Lung (tissue), 12 donors: ENCODE data around the gene ZCCHC24. TPM values are rescaled to one million over a fixed set of nuclear protein-coding genes. Genes with fewer than 3 reads are reported as not detected.
A peak's percentile ranks its signal among the peaks of the same experiment; 100 is the strongest.

ENCODE experiments used
- ATAC-seq: fragments of 200-7000 bp; cut with Tn5 transposase; one replicate; pipeline ENCODE4 v1.9.1; 2020; ENCODE audit warnings: moderate number of reproducible peaks; ENCODE audit not compliant: insufficient read depth, low FRiP score
- DNase-seq, 3 donors: peaks; one replicate each; pipeline ENCODE4 v3.0.0-alpha.2; 2013 to 2017
- H3K27ac ChIP-seq, 2 donors: one replicate each; pipeline ENCODE4 v1.5.1; 2013; ENCODE audit warnings: mild to moderate bottlenecking in 2 of 2, moderate library complexity in 2 of 2, control low read depth in 1 of 2, inconsistent platforms in 1 of 2, low read depth in 1 of 2, low read length in 1 of 2
- H3K27me3 ChIP-seq, 3 donors: one replicate each; pipeline ENCODE4 v1.5.1; 2013; ENCODE audit warnings: low read length in 2 of 3; ENCODE audit not compliant: control insufficient read depth in 3 of 3, insufficient read depth in 3 of 3
- H3K36me3 ChIP-seq, 4 donors: one replicate each; pipeline ENCODE4 v1.5.1; 2013; ENCODE audit warnings: low read length in 4 of 4, mild to moderate bottlenecking in 1 of 4, moderate library complexity in 1 of 4; ENCODE audit not compliant: control insufficient read depth in 4 of 4, insufficient read depth in 4 of 4
- H3K4me1 ChIP-seq, 5 donors: one replicate each; pipeline ENCODE4 v1.5.1; 2013; ENCODE audit warnings: low read length in 5 of 5, mild to moderate bottlenecking in 2 of 5, moderate library complexity in 1 of 5; ENCODE audit not compliant: control insufficient read depth in 5 of 5, insufficient read depth in 5 of 5
- H3K4me3 ChIP-seq: one replicate; pipeline ENCODE4 v1.5.1; 2013; ENCODE audit warnings: mild to moderate bottlenecking, control low read depth, moderate library complexity
- H3K9ac ChIP-seq, 2 donors: one replicate each; pipeline ENCODE4 v1.5.1; 2013; ENCODE audit warnings: low read length in 2 of 2, control low read depth in 1 of 2; ENCODE audit not compliant: insufficient read depth in 1 of 2
- H3K9me3 ChIP-seq, 4 donors: one replicate each; pipeline ENCODE4 v1.5.1; 2013; ENCODE audit warnings: low read length in 3 of 4, mild to moderate bottlenecking in 1 of 4, moderate library complexity in 1 of 4; ENCODE audit not compliant: control insufficient read depth in 4 of 4, insufficient read depth in 3 of 4
- WGBS, 2 donors: extraction: QIAGEN DNeasy Blood & Tissue Kit; methylation state at CpG; one replicate each; pipeline ENCODE4 v1.1.7; 2013; 5-methylcytosine and 5-hydroxymethylcytosine counted together
- polyA plus RNA-seq, 2 donors: library from polyadenylated mRNA; stranded (reverse); fragments of 200-250 nt; gene quantifications; one replicate each; pipeline ENCODE4 v1.2.1, GENCODE V29; 2013
- total RNA-seq, 2 donors: library from RNA; depleted of rRNA in 1 of 2; stranded (reverse); fragments of >200 nt in 1 of 2; gene quantifications; one replicate each; pipeline ENCODE4 v1.2.1, GENCODE V29; 2014 to 2021
- TF ChIP-seq, protein P1 (sequence below): IDR thresholded peaks from 2 replicates; pipeline ENCODE4 v1.5.1; 2012; ENCODE audit warnings: mild to moderate bottlenecking; ENCODE audit errors: control extremely low read depth, extremely low read depth
- donor health status: control.
- donor health status: control.
- donor health status: Bipolar disorder and iron deficiency.
- donor health status: healthy.
- donor health status: DM: yes; HTN: yes; CAD: no.

Gene ZCCHC24
- total and polyA plus RNA-seq, 4 donors, result 10.4 to 33.5 (median 13.5) TPM

DNA sequence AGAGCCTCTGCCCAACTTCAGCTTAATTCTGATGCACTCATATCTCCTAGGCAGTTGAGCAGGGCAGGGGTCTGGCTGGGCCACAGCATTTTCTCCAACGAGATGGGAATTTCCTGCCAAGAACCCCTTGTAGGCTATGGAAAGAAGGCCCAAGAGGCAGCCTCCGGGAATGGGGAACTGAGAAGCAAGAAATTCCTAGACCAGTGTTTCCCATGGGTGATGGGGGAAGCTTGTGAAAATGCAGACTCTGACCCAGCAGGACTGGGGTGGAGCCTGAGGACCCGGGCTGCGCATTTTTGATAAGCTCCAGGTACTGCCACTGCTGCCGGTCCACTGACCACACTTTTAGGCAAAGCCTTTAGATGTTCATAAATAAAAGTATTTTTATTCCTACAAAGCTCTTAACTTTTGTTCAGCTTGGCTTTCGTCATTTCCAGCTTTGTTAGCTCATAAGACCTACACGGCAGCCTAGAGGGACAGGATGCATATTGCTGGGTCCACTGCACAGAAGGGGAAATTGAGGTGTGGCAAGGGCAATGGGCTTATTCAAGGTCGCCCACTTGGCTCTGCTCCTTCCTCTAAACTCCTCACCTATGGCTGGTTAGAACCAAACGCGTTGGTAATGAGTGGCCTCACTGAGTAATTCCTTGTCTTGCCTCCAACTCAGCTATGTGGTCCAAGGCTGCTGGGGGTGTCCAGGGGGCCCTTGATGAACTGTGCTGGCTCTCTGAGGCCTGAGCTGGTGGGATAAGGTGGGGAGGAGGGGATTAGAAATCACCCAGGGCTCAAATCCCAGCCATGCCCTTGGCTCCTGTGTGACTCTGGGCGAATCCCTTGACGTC is 29.5 kb downstream of the ZCCHC24 start:
- 73 to 82% methylated on average over 12 of the region's 12 CpGs for WGBS, 2 donors
- Histone ChIP-seq H3K9me3 (no peaks in the 10 kb centered on the region), H3K27ac (no peak overlapping the region), H3K36me3 (peaks cover 0 to 23% (median 14%) of the 10 kb centered on the region in 4 donors), H3K4me3 (no peak overlapping the region), H3K27me3 (no peaks in the 10 kb centered on the region), H3K4me1 (peaks cover 2 to 36% (median 9%) of the 10 kb centered on the region in 5 donors), H3K9ac (no peak overlapping the region)
- ATAC-seq, result no peak
- TF ChIP-seq, protein P1, sequence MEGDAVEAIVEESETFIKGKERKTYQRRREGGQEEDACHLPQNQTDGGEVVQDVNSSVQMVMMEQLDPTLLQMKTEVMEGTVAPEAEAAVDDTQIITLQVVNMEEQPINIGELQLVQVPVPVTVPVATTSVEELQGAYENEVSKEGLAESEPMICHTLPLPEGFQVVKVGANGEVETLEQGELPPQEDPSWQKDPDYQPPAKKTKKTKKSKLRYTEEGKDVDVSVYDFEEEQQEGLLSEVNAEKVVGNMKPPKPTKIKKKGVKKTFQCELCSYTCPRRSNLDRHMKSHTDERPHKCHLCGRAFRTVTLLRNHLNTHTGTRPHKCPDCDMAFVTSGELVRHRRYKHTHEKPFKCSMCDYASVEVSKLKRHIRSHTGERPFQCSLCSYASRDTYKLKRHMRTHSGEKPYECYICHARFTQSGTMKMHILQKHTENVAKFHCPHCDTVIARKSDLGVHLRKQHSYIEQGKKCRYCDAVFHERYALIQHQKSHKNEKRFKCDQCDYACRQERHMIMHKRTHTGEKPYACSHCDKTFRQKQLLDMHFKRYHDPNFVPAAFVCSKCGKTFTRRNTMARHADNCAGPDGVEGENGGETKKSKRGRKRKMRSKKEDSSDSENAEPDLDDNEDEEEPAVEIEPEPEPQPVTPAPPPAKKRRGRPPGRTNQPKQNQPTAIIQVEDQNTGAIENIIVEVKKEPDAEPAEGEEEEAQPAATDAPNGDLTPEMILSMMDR, result no peak
- DNase-seq, result peak in 1 of 3 donors; percentile 3

DNA sequence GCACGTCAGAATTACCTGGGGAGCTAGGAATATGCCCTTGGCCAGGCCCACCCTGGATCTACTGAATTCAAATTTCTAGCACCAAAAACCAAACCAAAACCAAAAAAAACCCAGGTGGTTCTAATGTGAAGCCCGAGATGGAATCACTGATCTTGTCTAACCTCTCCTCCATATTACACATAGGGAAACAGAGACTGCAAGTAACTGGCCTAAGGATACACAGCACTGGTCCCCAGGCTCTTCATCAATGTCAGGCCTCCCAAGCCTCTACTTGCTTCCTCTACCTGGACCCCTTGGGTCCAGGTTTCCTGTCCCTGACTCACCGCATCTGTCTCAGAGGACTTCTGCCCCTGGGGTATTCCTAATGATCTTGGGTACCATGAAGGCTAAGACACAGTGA is 30.7 kb downstream of the ZCCHC24 start:
- no peak overlapping the region for H3K9ac ChIP-seq
- H3K4me1 ChIP-seq, result peaks cover 2 to 37% (median 14%) of the 10 kb centered on the region in 5 donors
- H3K9me3 ChIP-seq, result no peaks in the 10 kb centered on the region
- H3K36me3 ChIP-seq, result peaks cover 0 to 23% (median 14%) of the 10 kb centered on the region in 4 donors
- ATAC-seq, result no peak
- no peak overlapping the region for H3K4me3 ChIP-seq
- WGBS, 2 donors, result 65 to 95% methylated on average over 3 of the region's 3 CpGs
- TF ChIP-seq, protein P1, result no peak
- DNase-seq, result peak in 1 of 3 donors; percentile 7
- H3K27me3 ChIP-seq, result no peaks in the 10 kb centered on the region
- H3K27ac ChIP-seq, result no peak overlapping the region

DNA sequence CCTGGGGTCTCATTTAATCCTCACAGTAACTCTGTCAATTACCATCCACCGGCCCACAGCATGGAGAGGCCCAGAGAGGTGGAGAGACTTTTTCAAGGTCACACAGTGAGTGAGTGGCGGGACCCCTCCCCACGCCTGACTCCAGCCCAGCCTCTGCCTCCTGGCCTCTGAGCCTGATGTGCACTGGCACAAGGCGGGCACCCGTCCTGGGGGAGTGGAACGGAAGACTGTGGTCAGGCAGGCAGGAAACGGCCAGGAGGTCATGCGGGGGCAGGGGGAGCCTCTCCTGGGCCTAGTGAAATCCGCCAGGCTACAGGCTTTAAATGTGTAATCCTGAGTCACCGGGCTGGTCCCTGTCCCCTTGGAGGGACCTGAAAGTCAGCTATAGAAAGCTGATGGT is 32.2 kb downstream of the ZCCHC24 start:
- peaks cover 6 to 39% (median 20%) of the 10 kb centered on the region in 5 donors for H3K4me1 ChIP-seq
- no peak overlapping the region for H3K9ac ChIP-seq
- WGBS, 2 donors, result 40 to 46% methylated on average over 10 of the region's 10 CpGs

More for the DNA sequence above, 32.2 kb downstream of the ZCCHC24 start:
- H3K4me3 ChIP-seq, result no peak overlapping the region
- peaks cover 0 to 16% (median 9%) of the 10 kb centered on the region in 4 donors for H3K36me3 ChIP-seq
- ATAC-seq, result no peak
- peak overlapping the region in 1 of 2 donors; percentile 17 for H3K27ac ChIP-seq
- no peaks in the 10 kb centered on the region for H3K27me3 ChIP-seq
- TF ChIP-seq, protein P1, result no peak
- no peaks in the 10 kb centered on the region for H3K9me3 ChIP-seq
- peak in 1 of 3 donors; percentile 12 for DNase-seq
